GM12878 (cell line): ENCODE data around the gene RNU6-1. TPM values are rescaled to one million over a fixed set of nuclear protein-coding genes. Genes with fewer than 3 reads are reported as not detected.

Experiments
- ATAC-seq: fragments of 200-7000 bp; cut with Tn5 transposase; 3 replicates; pipeline ENCODE4 v1.9.1; 2020; ENCODE audit warnings: mild to moderate bottlenecking, moderate library complexity
- BruUV-seq: library from RNA; stranded (reverse); fragments of 400-500 nt; replicated peaks from 2 replicates; lab custom pipeline; 2021; lab: Mats Ljungman, UMichigan
- CTCF ChIA-PET: fragments of 300-600 bp; sonication (Branson Sonifier 250); formaldehyde crosslinking; extraction: SDS; loops from one replicate; lab custom pipeline; 2021; ENCODE audit warnings: inconsistent platforms; lab: Yijun Ruan, JAX
- POLR2A ChIA-PET: fragments of 350-600 bp; formaldehyde crosslinking; extraction: SDS; loops from one replicate; lab custom pipeline; 2021; ENCODE audit warnings: inconsistent platforms; lab: Charles Lee
- RAD21 ChIA-PET: fragments of 300-600 bp; sonication (Branson Sonifier 250); formaldehyde crosslinking; loops from one replicate; lab custom pipeline; 2023; ENCODE audit warnings: antibody characterized with exemption; ENCODE audit not compliant: unreplicated experiment; lab: Charles Lee
- SMC1A ChIA-PET: fragments of 300-600 bp; sonication (Branson Sonifier 250); formaldehyde crosslinking; loops from one replicate; lab custom pipeline; 2023; ENCODE audit not compliant: unreplicated experiment, uncharacterized antibody; lab: Charles Lee
- DNase-seq: peaks from one replicate; pipeline ENCODE4 v3.0.0-alpha.2; 2011; ENCODE audit warnings: low read depth, low spot score
- FAIRE-seq: peaks from 3 replicates; lab custom pipeline; 2011; peaks lifted over from hg19 to GRCh38; lab: Jason Lieb, UNC
- H2AFZ ChIP-seq: 2 replicates; pipeline ENCODE4 v1.6.0; 2011; ENCODE audit warnings: low read depth, low read length, control low read depth; ENCODE audit not compliant: control insufficient read depth
- H3K27ac ChIP-seq: 2 replicates; pipeline ENCODE4 v1.5.1; 2011; ENCODE audit warnings: control low read depth; ENCODE audit not compliant: control insufficient read depth, insufficient read depth
- H3K27me3 ChIP-seq, 2 experiments: replicated peaks in 1 of 2; 2 replicates each; pipeline versions ENCODE4 v1.6.0 to v1.6.1; 2011; ENCODE audit warnings: low read length in 1 of 2; ENCODE audit not compliant: control insufficient read depth in 2 of 2, insufficient read depth in 2 of 2
- H3K36me3 ChIP-seq, 2 experiments: 2 replicates each; pipeline ENCODE4 v1.5.1; 2011; ENCODE audit warnings: low read length in 1 of 2; ENCODE audit not compliant: control insufficient read depth in 2 of 2, insufficient read depth in 2 of 2
- H3K4me1 ChIP-seq: 2 replicates; pipeline ENCODE4 v1.6.1; 2011; ENCODE audit warnings: mild to moderate bottlenecking, low read length, moderate library complexity, mixed read lengths; ENCODE audit not compliant: control insufficient read depth, insufficient read depth
- H3K4me2 ChIP-seq: 2 replicates; pipeline ENCODE4 v1.6.0; 2011; ENCODE audit warnings: control low read depth; ENCODE audit not compliant: control insufficient read depth, insufficient read depth
- H3K4me3 ChIP-seq: fragments of 200-600 bp; sonication (generic); 2 replicates; pipeline ENCODE4 v1.5.1; 2016
- H3K79me2 ChIP-seq: 2 replicates; pipeline ENCODE4 v1.6.0; 2011; ENCODE audit warnings: low read length; ENCODE audit not compliant: control insufficient read depth, insufficient read depth
- H3K9ac ChIP-seq: 2 replicates; pipeline ENCODE4 v1.8.0; 2011; ENCODE audit warnings: low read length, control low read depth, mixed read lengths; ENCODE audit not compliant: control insufficient read depth, insufficient read depth
- H3K9me3 ChIP-seq: replicated peaks from 3 replicates; pipeline ENCODE4 v1.5.1; 2011; ENCODE audit warnings: mild to moderate bottlenecking, low read length; ENCODE audit not compliant: control insufficient read depth, insufficient read depth
- H4K20me1 ChIP-seq: 2 replicates; pipeline ENCODE4 v1.6.0; 2011; ENCODE audit not compliant: control insufficient read depth, insufficient read depth
- ASH2L ChIP-seq: fragments of 300-600, 200-600 bp; sonication (generic); IDR thresholded peaks from 2 replicates; pipeline ENCODE4 v1.6.1; 2017; ENCODE audit warnings: low read depth, mild to moderate bottlenecking, borderline replicate concordance
- BHLHE40 ChIP-seq, 2 experiments: fragments of 450-650 bp in 1 of 2; IDR thresholded peaks; 2 replicates each; pipeline ENCODE4 v1.6.1; 2011 to 2017; ENCODE audit warnings: low read depth in 2 of 2, borderline replicate concordance in 1 of 2, improper control_type of control experiment in 1 of 2, low read length in 1 of 2, mild to moderate bottlenecking in 1 of 2
- CTCF ChIP-seq, 3 experiments: IDR thresholded peaks in 2 of 3; conservative IDR thresholded peaks in 1 of 3; 2 replicates each; pipeline ENCODE4 v1.5.1; 2011; ENCODE audit warnings: low read depth in 3 of 3, low read length in 3 of 3, mild to moderate bottlenecking in 3 of 3, control low read depth in 2 of 3, moderate library complexity in 2 of 3, inconsistent platforms in 1 of 3, mixed read lengths in 1 of 3; ENCODE audit not compliant: control insufficient read depth in 2 of 3, insufficient read depth in 1 of 3; ENCODE audit errors: extremely low read depth in 1 of 3
- ELK1 ChIP-seq: IDR thresholded peaks from 2 replicates; pipeline ENCODE4 v1.6.1; 2012; ENCODE audit warnings: low read depth, low read length, improper control_type of control experiment
- EZH2 ChIP-seq: IDR thresholded peaks from 2 replicates; pipeline ENCODE4 v1.6.1; 2012; ENCODE audit warnings: low read depth, mild to moderate bottlenecking, control low read depth, inconsistent platforms, low read length, borderline replicate concordance; ENCODE audit not compliant: control insufficient read depth
- HDAC6 ChIP-seq: fragments of 200-600 bp; sonication (generic); IDR thresholded peaks from one replicate; pipeline ENCODE4 v1.8.0; 2017; ENCODE audit warnings: antibody characterized with exemption; ENCODE audit not compliant: unreplicated experiment
- HDGF ChIP-seq: fragments of 450-650 bp; IDR thresholded peaks from 2 replicates; pipeline ENCODE4 v1.6.1; 2016; ENCODE audit warnings: antibody characterized with exemption
- JUNB ChIP-seq: IDR thresholded peaks from 2 replicates; pipeline ENCODE4 v1.6.1; 2016; ENCODE audit warnings: antibody characterized with exemption, mild to moderate bottlenecking
- NFYB ChIP-seq: IDR thresholded peaks from 2 replicates; pipeline ENCODE4 v1.6.1; 2011; ENCODE audit warnings: low read depth, mild to moderate bottlenecking, low read length, improper control_type of control experiment, moderate library complexity; ENCODE audit not compliant: insufficient read depth
- RAD21 ChIP-seq: IDR thresholded peaks from 2 replicates; pipeline ENCODE4 v1.6.1; 2011; ENCODE audit warnings: mild to moderate bottlenecking, low read depth, low read length, moderate library complexity; ENCODE audit not compliant: insufficient read depth
- SMC3 ChIP-seq: IDR thresholded peaks from 2 replicates; pipeline ENCODE4 v1.6.1; 2011; ENCODE audit warnings: low read length, improper control_type of control experiment, borderline replicate concordance
- SRF ChIP-seq, 2 experiments: IDR thresholded peaks; 2 replicates each; pipeline ENCODE4 v1.6.1; 2011; ENCODE audit warnings: low read depth in 2 of 2, low read length in 2 of 2, mild to moderate bottlenecking in 1 of 2, moderate library complexity in 1 of 2
- TCF7 ChIP-seq: IDR thresholded peaks from 2 replicates; pipeline ENCODE4 v1.6.1; 2014; ENCODE audit warnings: antibody characterized with exemption, borderline replicate concordance
- YY1 ChIP-seq: IDR thresholded peaks from 2 replicates; pipeline ENCODE4 v1.6.1; 2011; ENCODE audit warnings: low read depth, mild to moderate bottlenecking, low read length
- ZBTB4 ChIP-seq: fragments of 450-650 bp; formaldehyde crosslinking; IDR thresholded peaks from 2 replicates; pipeline ENCODE4 v1.4.0; 2022; ENCODE audit warnings: mild to moderate bottlenecking, moderate library complexity
- whole genome bisulfite sequencing: methylation state at CpG from one replicate; pipeline ENCODE4 v1.1.6; 2016; ENCODE audit warnings: low lambda C conversion rate; ENCODE audit not compliant: insufficient replicate concordance, insufficient coverage; ENCODE audit errors: missing lambda C conversion rate; 5-methylcytosine and 5-hydroxymethylcytosine counted together
- in situ Hi-C: fragments of 300-500 bp; cut with MboI; formaldehyde crosslinking; loops from 9 replicates; pipeline ENCODE4 v1.14.3; 2018; ENCODE audit warnings: mixed read lengths
- intact Hi-C: fragments of 100-400 bp; cut with micrococcal nuclease; formaldehyde crosslinking; loops from one replicate; pipeline ENCODE4 v1.14.2; 2022; ENCODE audit not compliant: unreplicated experiment
- polyA plus RNA-seq, 11 experiments: library from polyadenylated mRNA; depleted of rRNA in 4 of 11; unstranded in 6 of 11; stranded (reverse) in 5 of 11; fragments of >200 nt; fragmentation: Nextera tagmentation in 4 of 11; fragmentation: Illumina TruSeq in 1 of 11; extraction: Ambion mirVana in 4 of 11; extraction: Trizol in 1 of 11; gene quantifications; 1 replicate in 1 of 11; 2 replicates in 10 of 11; pipeline versions ENCODE4 v1.2.1 to v1.2.3, GENCODE V29; 2011 to 2016; ENCODE audit warnings: inconsistent platforms in 2 of 11, missing spikeins in 2 of 11, low read depth in 1 of 11
- total RNA-seq, 4 experiments: library from RNA; depleted of rRNA in 3 of 4; stranded (reverse); fragments of >200 nt in 3 of 4; fragmentation: Illumina TruSeq in 1 of 4; extraction: Trizol in 1 of 4; gene quantifications; 2 replicates each; pipeline versions ENCODE4 v1.2.1 to v1.2.3, GENCODE V29; 2013 to 2021

RNU6-1 gene
- total and polyA plus RNA-seq, 10 of the 15 experiments (the other 5 are each of a cell fraction or from before 2014, with no cell fraction given): not detected

GRCh38 chr15:67833710-67834511 lies 5.9 kb downstream of the RNU6-1 start:
- H3K4me2 ChIP-seq: peak overlapping the region; percentile 98
- ChIA-PET POLR2A (no interaction called here), SMC1A (interaction anchor here (1.2 to 4.2 kb wide), 5 partner anchors 47 to 377 kb away, joined by 3 to 50 read pairs (median 17); no protein-coding TSS in a partner anchor), CTCF (interaction anchor here (0.6 to 4.6 kb wide), 8 partner anchors 30 to 603 kb away, joined by 3 to 111 read pairs (median 17); no protein-coding TSS in a partner anchor), RAD21 (interaction anchor here (0.5 to 4.1 kb wide), 7 partner anchors 50 to 591 kb away, joined by 3 to 26 read pairs (median 5); no protein-coding TSS in a partner anchor)
- peak overlapping the region; percentile 34; the same call in 1 of the 2 replicates for H3K4me3 ChIP-seq
- WGBS: 5% methylated on average over 38 of the region's 44 CpGs
- no peaks in the 10 kb centered on the region; the same call in 1 of the 2 replicates for H4K20me1 ChIP-seq
- no TSS peak for BruUV-seq
- no peak overlapping the region for H2AFZ ChIP-seq
- H3K36me3 ChIP-seq: no peaks in the 10 kb centered on the region
- no peaks in the 10 kb centered on the region for H3K79me2 ChIP-seq
- in situ Hi-C loops: no loop called here
- no peaks in the 10 kb centered on the region; the same call in 1 of the 3 replicates for H3K9me3 ChIP-seq
- peak; percentile 71 for ATAC-seq
- H3K4me1 ChIP-seq: peaks cover 19% of the 10 kb centered on the region
- peaks cover 21 to 35% of the 10 kb centered on the region in 2 experiments for H3K27me3 ChIP-seq
- H3K9ac ChIP-seq: no peak overlapping the region
- H3K27ac ChIP-seq: no peak overlapping the region
- DNase-seq: no peak
- intact Hi-C loops: loop anchor here (1.0 to 10.0 kb wide), 2 partner anchors 51 to 229 kb away; no protein-coding TSS in a partner anchor
- FAIRE-seq: peak; percentile 81
- TF ChIP-seq CTCF (IDR thresholded peaks at IDR 0.05 in 2 of 3, conservative IDR thresholded peaks at IDR 0.05 in 1 of 3; ENCODE audit: control insufficient read depth in 2 of 3, extremely low read depth in 1 of 3, insufficient read depth in 1 of 3, low read depth in 3 of 3, low read length in 3 of 3) (peak; percentile 51 to 76 (median 76)), NFYB (no peak), SRF (IDR thresholded peaks at IDR 0.05; ENCODE audit: low read depth in 2 of 2, low read length in 2 of 2) (no peak), EZH2 (0 out of 2 replicates have a peak, but pooled peaks have one; percentile 0), HDGF (no peak), BHLHE40 (IDR thresholded peaks at IDR 0.05; ENCODE audit: borderline replicate concordance in 1 of 2, low read depth in 2 of 2, low read length in 1 of 2) (0 out of 4 replicates have a peak, but pooled peaks of 1 of the 2 experiments have one; percentile 16), TCF7 (no peak), ASH2L (no peak), ELK1 (no peak), SMC3 (peak; percentile 54; the same call in 1 of the 2 replicates), YY1 (0 out of 2 replicates have a peak, but pooled peaks have one; percentile 49), HDAC6 (no peak), RAD21 (peak; percentile 76), JUNB (0 out of 2 replicates have a peak, but pooled peaks have one; percentile 42), ZBTB4 (CRISPR knock-in tag) (no peak)
